Nucleus accumbens (tissue), 56 donors: ENCODE data around the gene SMS.

Source experiments
- DNase-seq, 56 donors: peaks; one replicate each; lab custom pipeline; 2025; lab: John Stamatoyannopoulos, UW

Gene SMS

GRCh38 chrX:21975242-21975641 is 34.7 kb downstream of the SMS start:
- no peak for DNase-seq

DNA sequence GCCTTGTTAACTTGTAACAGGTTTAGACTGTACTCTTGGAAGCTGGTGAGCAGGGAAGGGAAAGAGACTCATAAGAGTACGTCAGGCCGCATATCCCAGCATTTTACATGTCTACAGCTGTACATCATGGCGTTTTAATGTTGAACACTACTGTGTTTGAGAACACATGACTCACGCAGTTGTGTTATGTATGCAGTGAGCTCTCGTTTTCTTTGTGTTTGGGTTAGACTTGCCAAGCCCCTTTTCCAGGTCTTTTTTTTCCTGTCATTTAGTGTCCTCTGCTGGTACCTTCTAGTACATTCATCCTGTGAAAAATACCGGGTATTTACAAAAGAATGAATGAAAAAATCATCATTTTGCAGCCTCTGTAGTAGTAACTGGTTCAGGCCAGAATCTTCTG is 35.3 kb downstream of the SMS start:
- peak in 1 of 56 donors; percentile 5 for DNase-seq

- no peak for DNase-seq
These were observed 37.8 kb downstream of the SMS start for GRCh38 chrX:21978346-21978745.

DNA sequence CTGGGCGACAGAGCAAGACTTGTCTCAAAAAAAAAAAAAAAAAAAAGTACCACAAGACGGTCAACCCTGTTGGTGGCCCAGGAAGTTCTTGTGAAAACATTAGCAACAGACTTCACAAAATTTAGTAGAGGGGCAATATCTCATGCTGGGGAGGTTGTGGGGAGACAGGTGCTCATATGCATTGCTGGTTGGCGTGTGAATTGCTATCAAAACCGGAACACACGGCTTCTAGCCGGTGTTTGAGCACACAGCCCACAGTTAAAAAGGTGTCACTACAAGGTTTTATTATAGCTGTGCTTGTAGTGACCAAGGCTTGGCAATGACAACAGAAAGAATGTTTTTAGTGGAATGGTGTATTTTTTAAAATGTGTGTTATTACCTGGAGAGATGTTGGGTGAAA is 41.8 kb downstream of the SMS start:
- DNase-seq = no peak

GRCh38 chrX:21985332-21985777 is 44.8 kb downstream of the SMS start:
- peak in 46 of 56 donors; percentile 1 to 77 (median 28) for DNase-seq

GRCh38 chrX:21986596-21986995 is 46.1 kb downstream of the SMS start:
- DNase-seq = no peak

DNA sequence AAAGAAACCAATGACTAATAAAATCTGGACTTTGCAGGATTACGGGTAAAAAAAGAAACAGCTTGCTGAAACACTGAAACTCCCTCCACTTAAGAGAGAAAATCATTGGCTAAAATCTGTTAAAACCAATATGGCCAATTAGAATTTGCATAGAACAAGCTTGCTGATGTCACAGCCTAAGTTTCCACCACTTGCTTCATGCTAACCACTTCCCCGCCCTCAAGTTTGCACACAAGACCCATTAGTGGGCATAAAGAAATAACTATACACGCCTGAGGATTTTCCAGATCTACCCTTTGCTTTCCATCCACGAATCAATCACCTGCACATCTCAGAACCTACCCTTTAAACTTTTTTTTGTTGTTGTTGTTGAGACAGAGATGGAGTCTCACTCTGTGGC is 48.9 kb downstream of the SMS start:
- DNase-seq = no peak

- DNase-seq = no peak
These were observed 50.3 kb downstream of the SMS start for GRCh38 chrX:21990832-21991231.

DNA sequence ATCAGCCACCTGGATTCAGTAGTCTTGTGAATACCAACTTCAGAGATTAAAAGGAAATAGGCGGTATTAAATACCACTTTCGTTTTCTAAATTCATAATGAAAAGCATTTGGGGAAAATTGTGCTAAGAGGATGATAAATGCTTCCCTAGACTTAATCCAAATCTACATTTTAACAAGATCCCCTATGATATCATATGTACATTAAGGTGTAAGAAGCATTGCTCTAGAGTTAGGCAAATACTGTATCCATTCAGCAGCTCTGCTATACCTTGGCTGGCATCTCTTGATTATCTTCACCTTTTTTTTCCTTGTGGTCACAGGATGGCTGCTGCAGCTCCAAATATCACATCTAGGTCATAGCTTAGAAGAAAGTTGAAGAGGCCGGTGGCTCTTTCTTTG is 51.0 kb downstream of the SMS start:
- DNase-seq = no peak

DNA sequence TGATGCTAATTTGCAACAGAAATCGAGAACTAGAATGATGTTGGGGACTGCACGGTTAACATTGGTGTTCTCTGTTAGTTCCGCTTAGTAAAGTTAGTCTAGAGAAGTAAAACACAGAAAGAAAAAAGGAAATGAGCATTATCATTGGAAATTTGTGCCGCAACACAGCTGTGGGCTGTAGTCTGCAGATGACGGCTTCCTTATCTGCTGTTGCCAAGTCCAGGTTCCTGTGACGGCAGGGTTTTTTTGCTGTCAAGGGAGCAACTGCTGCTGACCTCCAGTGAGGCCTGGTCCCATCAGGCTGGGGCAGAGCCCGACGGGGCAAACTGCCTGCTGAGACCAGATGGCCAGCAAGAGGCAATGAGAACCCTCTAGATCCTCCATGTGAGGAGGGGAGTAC is 52.8 kb downstream of the SMS start:
- DNase-seq = peak in 11 of 56 donors; percentile 0 to 17 (median 3)

GRCh38 chrX:21996872-21997455 is 56.5 kb downstream of the SMS start:
- peak in 4 of 56 donors; percentile 0 to 7 (median 2) for DNase-seq

DNA sequence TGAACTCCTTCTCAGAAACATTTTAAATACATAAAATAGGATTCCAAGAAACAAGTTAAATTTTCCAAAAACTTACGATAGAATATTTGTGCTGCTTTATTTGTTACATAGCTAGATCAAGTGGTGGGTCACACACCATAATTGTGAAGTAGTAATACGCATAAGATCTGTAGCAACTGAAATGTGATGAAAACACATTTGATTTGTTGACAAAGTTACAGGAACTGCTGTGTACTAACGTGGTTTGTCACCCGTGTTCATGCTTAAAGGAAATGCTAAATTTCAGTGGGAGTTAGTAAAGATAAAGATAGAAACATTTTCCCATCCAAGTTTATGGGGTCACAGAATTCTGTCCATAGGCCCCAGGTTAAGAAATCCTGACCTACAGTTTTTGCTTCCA is 57.5 kb downstream of the SMS start:
- no peak for DNase-seq

DNA sequence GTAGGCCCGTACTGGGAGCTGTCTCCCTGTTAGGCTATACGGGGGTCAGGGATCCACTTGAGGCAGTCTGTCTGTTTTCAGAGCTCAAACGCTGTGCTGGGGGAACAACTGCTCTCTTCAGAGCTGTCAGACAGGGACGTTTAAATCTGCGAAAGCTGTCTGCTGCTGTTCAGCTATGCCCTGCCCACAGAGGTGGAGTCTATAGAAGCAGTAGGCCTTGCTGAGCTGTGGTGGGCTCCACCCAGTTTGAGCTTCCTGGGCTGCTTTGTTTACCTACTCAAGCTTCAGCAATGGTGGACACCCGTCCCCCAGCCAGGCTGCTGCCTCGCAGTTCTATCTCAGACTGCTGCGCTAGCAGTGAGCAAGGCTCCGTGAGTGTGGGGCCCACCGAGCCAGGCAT is 64.4 kb downstream of the SMS start:
- DNase-seq = no peak

- no peak for DNase-seq
These were observed 71.5 kb downstream of the SMS start for GRCh38 chrX:22012051-22012450.

GRCh38 chrX:22012931-22013330 is 72.4 kb downstream of the SMS start:
- DNase-seq = no peak

GRCh38 chrX:22015139-22015750 is 74.7 kb downstream of the SMS start:
- no peak for DNase-seq

- DNase-seq = no peak
These were observed 81.3 kb downstream of the SMS start for GRCh38 chrX:22021751-22022324.

DNA sequence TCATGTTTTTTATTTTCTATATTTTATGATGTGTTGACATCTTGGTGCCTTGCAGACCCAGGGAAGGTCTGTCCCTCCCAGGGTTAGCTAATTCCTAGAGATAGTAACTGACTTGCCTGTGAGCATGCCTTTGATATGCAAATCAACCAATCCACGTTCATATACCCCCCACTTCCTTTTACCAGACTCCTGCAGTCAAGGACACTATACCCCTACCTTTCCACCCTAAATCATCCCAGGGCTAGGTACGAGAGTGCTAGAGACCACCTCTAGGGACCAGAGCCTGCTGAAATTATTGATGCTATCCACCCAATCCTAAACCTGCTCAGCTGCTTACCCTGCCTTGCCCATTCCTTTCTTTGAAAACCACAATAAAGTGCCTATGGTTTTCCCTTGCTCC is 84.1 kb downstream of the SMS start:
- no peak for DNase-seq

- no peak for DNase-seq
These were observed 85.2 kb downstream of the SMS start for GRCh38 chrX:22025751-22026150.

DNA sequence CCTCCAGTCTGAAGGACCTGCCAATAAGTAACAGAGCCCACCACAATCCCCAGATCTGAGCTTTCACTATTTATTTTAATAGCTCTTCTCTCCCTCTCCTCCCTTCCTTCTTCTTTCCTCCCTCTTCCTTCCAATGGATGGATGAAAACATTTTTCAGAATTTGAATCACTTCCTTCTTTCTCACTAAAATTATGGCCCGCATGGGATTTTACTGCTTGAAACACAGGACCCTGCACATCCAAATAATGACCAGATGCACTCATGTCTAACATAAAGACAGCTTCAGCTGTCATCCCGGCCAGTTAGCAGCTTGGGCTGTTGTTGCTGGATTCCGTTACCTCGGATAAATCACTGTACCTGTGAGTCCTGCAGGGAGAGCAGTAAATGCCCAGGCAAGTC is 86.2 kb downstream of the SMS start:
- no peak for DNase-seq

- no peak for DNase-seq
These were observed 91.6 kb downstream of the SMS start, which contains the start of gene PHEX for GRCh38 chrX:22032084-22032483. Gene PHEX (plus strand): TSS chrX:22032325. CDS start chrX:22033006, 681 bp downstream.

DNA sequence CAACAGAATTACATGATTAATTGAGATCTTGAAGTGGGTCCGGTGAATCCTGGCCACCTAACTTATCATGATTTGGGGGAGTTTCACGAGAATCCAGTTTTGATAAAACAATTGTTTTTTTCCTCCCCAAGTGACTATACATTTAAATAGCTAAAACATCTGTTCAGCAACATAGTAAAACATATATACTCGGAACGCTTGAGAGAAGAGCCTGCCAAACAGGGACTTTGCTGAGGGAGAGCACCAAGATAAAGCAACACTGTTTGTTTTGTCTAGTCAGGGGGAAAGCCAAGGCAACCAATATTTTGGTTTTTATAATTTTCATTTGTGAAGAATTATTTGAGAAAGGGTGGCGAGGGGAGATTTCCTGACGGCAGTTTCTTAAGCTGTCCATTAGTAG is 92.0 kb downstream of the SMS start:
- no peak for DNase-seq
